Measurements from ENCODE around the gene KIF2C. TPM values are rescaled to one million over a fixed set of nuclear protein-coding genes. Genes with fewer than 3 reads are reported as not detected.
A peak's percentile ranks its signal among the peaks of the same experiment; 100 is the strongest.
"Not testable (repeated sequence)": the region's sequence is repeated elsewhere in the genome, so short reads cannot be mapped to it uniquely, and the experiment has no call there.

Gene KIF2C

DNA sequence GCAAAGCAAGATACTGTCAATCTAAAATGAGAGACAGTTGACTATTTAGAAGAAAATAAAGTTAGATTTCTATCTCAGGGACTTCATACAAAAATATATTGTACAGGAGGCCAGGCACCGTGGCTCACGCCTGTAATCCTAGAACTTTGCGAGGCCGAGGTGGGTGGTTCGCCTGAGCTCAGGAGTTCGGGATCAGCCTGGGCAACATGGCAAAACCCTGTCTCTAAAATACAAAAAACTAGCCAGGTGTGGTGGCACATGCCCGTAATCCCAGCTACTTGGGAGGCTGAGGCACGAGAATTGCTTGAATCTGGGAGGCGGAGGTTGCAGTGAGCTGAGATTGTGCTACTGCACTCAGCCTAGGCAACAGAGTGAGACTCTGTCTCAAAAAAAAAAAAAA is 76.3 kb downstream of the KIF2C start:
- WGBS, 2 donors (ENCODE audit: extremely low coverage in 2 of 2, insufficient read length in 2 of 2, insufficient replicate concordance in 1 of 2) = no CpG with 5 or more reads among the region's 9 CpGs
- not testable (repeated sequence) for H3K18ac ChIP-seq (ENCODE audit: low read length); H3K27ac ChIP-seq (replicated peaks; ENCODE audit: low read length); H4K91ac ChIP-seq (ENCODE audit: low read depth, low read length, poor library complexity); H3K79me1 ChIP-seq (ENCODE audit: low read depth, low read length); H3K9ac ChIP-seq (ENCODE audit: low read depth, low read length, poor library complexity); H2BK12ac ChIP-seq (ENCODE audit: low read length); H2BK5ac ChIP-seq (ENCODE audit: low read length); H4K8ac ChIP-seq (ENCODE audit: low read depth, low read length); H3K27me3 ChIP-seq (ENCODE audit: control insufficient read depth in 3 of 3, insufficient read depth in 3 of 3, low read depth in 1 of 3, low read length in 3 of 3); DNase-seq (ENCODE audit: low spot score); H2AFZ ChIP-seq (ENCODE audit: low read length); H2BK120ac ChIP-seq (ENCODE audit: low read depth, low read length); H3K14ac ChIP-seq (ENCODE audit: low read length); H2AK5ac ChIP-seq (ENCODE audit: low read depth, low read length); H2BK15ac ChIP-seq (ENCODE audit: low read length); H3K4me3 ChIP-seq (ENCODE audit: low read length in 2 of 2); H3K23ac ChIP-seq (ENCODE audit: low read depth, low read length, poor library complexity); H3K4me2 ChIP-seq (ENCODE audit: insufficient read depth, low read length, poor library complexity, severe bottlenecking); H3K9me3 ChIP-seq (replicated peaks in 1 of 2; ENCODE audit: control insufficient read depth in 2 of 2, insufficient read depth in 1 of 2, low read depth in 1 of 2, low read length in 2 of 2); H3K4ac ChIP-seq (ENCODE audit: low read length)
- H3K4me1 ChIP-seq (ENCODE audit: control insufficient read depth in 2 of 2, insufficient read depth in 1 of 2, low read depth in 1 of 2, low read length in 2 of 2) = peaks cover 0 to 22% of the 10 kb centered on the region in 2 donors
- H3K36me3 ChIP-seq (replicated peaks in 1 of 2; ENCODE audit: control insufficient read depth in 2 of 2, insufficient read depth in 2 of 2, low read length in 2 of 2) = peaks cover 0 to 13% of the 10 kb centered on the region in 2 donors

DNA sequence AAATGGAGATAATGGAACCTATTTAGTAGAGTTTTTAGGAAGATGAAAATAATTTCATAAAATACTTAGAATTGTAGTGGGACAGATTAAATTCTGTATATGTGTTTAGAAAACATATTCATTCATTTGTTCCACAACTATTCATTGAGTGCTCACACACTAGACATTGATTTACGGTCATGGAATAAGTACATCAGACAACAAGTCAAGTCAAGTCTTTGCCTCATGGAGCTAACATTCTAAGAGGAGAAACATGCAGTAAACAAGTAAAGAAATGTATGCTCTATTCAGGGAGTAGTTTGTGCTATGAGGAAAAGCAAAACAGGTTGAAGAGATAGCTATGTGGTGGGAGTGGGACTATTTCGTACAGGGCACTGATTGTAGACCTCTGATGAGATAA is 77.7 kb downstream of the KIF2C start:
- no peak overlapping the region for H4K91ac ChIP-seq (ENCODE audit: low read depth, low read length, poor library complexity)
- no peak overlapping the region for H2BK120ac ChIP-seq (ENCODE audit: low read depth, low read length)
- H3K79me1 ChIP-seq (ENCODE audit: low read depth, low read length) = peaks cover 6% of the 10 kb centered on the region
- no peak overlapping the region for H2BK12ac ChIP-seq (ENCODE audit: low read length)
- no peak overlapping the region for H2BK5ac ChIP-seq (ENCODE audit: low read length)
- peaks cover 0 to 4% (median 0%) of the 10 kb centered on the region in 3 experiments for H3K27me3 ChIP-seq (ENCODE audit: control insufficient read depth in 3 of 3, insufficient read depth in 3 of 3, low read depth in 1 of 3, low read length in 3 of 3)
- no peak overlapping the region for H3K4me3 ChIP-seq (ENCODE audit: low read length in 2 of 2)
- H2AFZ ChIP-seq (ENCODE audit: low read length) = no peak overlapping the region
- WGBS, 2 donors (ENCODE audit: extremely low coverage in 2 of 2, insufficient read length in 2 of 2, insufficient replicate concordance in 1 of 2) = no CpG with 5 or more reads among the region's 2 CpGs
- H3K9ac ChIP-seq (ENCODE audit: low read depth, low read length, poor library complexity) = no peak overlapping the region
- peaks cover 0 to 14% of the 10 kb centered on the region in 2 donors for H3K4me1 ChIP-seq (ENCODE audit: control insufficient read depth in 2 of 2, insufficient read depth in 1 of 2, low read depth in 1 of 2, low read length in 2 of 2)
- H3K9me3 ChIP-seq (replicated peaks in 1 of 2; ENCODE audit: control insufficient read depth in 2 of 2, insufficient read depth in 1 of 2, low read depth in 1 of 2, low read length in 2 of 2) = peaks cover 0 to 7% of the 10 kb centered on the region in 2 donors
- no peak for DNase-seq (ENCODE audit: low spot score)
- H3K4ac ChIP-seq (ENCODE audit: low read length) = no peak overlapping the region
- H2AK5ac ChIP-seq (ENCODE audit: low read depth, low read length) = no peak overlapping the region
- no peak overlapping the region for H3K18ac ChIP-seq (ENCODE audit: low read length)
- H3K27ac ChIP-seq (replicated peaks; ENCODE audit: low read length) = no peak overlapping the region
- no peak overlapping the region for H3K4me2 ChIP-seq (ENCODE audit: insufficient read depth, low read length, poor library complexity, severe bottlenecking)
- no peak overlapping the region for H3K14ac ChIP-seq (ENCODE audit: low read length)
- no peak overlapping the region for H2BK15ac ChIP-seq (ENCODE audit: low read length)
- H4K8ac ChIP-seq (ENCODE audit: low read depth, low read length) = no peak overlapping the region
- no peak overlapping the region for H3K23ac ChIP-seq (ENCODE audit: low read depth, low read length, poor library complexity)
- H3K36me3 ChIP-seq (replicated peaks in 1 of 2; ENCODE audit: control insufficient read depth in 2 of 2, insufficient read depth in 2 of 2, low read length in 2 of 2) = peaks cover 0 to 13% of the 10 kb centered on the region in 2 donors

Small RNA genes lying within 50 kb of the gene (small RNA-seq; reads per million reads assigned to genes)
- gene RNU5D-1 (ENCODE audit: insufficient read depth) = 14.6 reads per million, percentile 71 among the genes with 10 or more reads in this experiment
- 5.9 reads per million, percentile 30 among the genes with 10 or more reads in this experiment for gene RNU5F-1 (ENCODE audit: insufficient read depth)
- gene SNORD38A (ENCODE audit: insufficient read depth) = 2,751 reads per million, percentile 99 among the genes with 10 or more reads in this experiment
- not detected for gene SNORD38B (ENCODE audit: insufficient read depth)
- 363 reads per million, percentile 98 among the genes with 10 or more reads in this experiment for gene SNORD46 (ENCODE audit: insufficient read depth)
- not detected for gene SNORD55 (ENCODE audit: insufficient read depth)

Data from neuronal stem cell (in vitro differentiated cells).